Activated CD8-positive, alpha-beta memory T cell treated with anti-CD3 and anti-CD28 coated beads for 24 hours (primary cell): Measurements from ENCODE around the gene GPR157.
"Not testable (repeated sequence)": the region's sequence is repeated elsewhere in the genome, so short reads cannot be mapped to it uniquely, and the experiment has no call there.

Experiments used
- DNase-seq: peaks from one replicate; pipeline ENCODE4 v3.0.0-alpha.2; 2020

The GPR157 gene

DNA sequence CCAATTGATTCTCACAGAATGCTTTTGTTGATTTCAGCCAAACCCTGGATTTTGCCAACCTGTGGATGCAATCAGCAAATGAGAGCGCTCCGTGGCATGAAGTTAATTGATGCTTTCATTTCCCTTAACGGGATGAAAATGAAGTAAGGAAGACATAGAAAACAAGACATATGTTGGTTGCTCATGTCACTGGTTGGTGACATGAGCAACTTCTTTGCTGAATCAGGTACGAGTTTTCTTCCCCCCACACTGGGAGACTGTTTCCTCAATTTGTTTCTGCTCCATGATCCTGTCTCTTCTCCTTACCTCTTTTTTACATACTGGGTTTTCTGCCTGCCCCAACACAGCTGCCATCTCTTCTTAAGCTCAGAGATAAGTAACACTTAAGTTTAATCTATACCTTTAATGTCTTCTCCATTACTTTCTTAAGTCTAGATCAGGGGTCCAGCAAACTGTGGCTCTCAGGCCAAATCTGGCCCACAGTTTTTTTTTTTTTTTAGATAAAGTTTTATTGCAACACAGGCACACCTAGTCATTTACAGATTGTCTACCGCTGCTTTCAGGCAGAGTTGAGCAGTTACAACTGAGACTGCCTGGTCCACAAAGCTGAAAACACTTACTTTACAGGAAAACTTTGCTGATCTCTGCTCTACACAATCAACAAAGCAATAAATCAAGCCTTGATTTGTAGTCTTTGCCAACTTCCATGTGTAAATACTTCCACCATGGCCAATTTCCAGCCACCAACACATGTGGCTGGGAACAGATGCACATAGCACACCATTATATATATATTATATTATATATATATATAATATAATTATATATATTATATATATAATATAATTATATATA is 13.3 kb downstream of the GPR157 start:
- no peak for DNase-seq

DNA sequence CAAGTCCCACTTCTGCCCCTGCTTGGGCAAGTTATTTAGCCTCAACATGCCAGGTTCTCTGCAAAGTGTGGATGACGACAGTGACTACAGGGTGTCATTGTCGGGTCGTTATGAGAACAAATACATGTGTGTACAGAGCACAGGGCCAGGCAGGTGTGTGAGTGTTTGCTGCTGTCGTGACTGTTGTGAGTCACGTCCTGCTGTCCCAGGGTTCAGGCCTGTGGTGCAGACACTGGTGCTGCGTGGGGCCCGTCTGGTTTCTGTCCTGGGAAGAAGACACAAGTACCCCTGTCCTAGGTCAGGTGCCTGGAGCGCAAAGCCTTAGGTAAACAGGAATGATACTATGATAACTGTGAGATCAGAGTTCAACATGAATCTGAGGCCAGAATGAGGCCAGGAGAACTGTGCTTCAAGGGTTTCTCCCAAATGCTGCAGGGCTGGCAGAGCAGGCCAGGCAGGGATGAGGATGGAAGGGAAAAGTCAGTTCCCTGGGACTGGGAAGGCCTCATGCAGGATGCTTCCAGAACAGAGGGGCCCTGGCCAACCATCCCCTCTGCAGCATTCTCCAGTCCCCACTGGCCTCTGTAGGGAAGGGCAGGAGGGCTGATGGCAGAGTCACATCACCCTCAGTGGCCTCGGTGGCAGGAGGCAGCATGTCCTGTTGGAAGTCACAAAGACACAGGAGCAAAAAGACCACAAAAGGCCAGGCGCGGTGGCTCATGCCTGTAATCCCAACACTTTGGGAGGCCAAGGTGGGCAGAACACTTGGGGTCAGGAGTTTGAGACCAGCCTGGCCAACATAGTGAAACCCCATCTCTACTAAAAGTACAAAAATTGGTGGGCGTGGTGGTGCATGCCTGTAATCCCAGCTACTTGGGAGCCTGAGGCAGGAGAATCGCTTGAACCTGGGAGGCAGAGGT is 15.7 kb downstream of the GPR157 start:
- DNase-seq = no peak

- DNase-seq = no peak
These were observed 16.9 kb downstream of the GPR157 start for GRCh38 chr1:9111957-9112356.

DNA sequence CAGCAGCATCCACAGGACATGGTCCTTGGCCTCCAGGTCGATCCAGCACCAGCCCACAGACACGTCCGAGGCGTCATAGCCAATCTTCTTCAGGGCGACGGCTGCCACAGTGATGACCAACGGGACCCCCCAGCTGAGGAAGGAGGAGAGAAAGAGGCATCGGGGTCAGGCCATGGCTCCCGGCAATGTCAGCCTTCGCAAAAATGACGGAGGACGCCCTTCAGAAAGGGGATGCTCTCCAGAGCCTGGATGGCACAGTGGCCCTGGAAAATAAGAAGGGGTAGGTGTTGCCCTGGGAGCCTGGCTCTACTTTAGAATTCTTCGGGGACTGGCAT is 17.6 kb downstream of the GPR157 start:
- DNase-seq = no peak

- DNase-seq = peak; percentile 95
These were observed 18.1 kb downstream of the GPR157 start for GRCh38 chr1:9110669-9111356.

DNA sequence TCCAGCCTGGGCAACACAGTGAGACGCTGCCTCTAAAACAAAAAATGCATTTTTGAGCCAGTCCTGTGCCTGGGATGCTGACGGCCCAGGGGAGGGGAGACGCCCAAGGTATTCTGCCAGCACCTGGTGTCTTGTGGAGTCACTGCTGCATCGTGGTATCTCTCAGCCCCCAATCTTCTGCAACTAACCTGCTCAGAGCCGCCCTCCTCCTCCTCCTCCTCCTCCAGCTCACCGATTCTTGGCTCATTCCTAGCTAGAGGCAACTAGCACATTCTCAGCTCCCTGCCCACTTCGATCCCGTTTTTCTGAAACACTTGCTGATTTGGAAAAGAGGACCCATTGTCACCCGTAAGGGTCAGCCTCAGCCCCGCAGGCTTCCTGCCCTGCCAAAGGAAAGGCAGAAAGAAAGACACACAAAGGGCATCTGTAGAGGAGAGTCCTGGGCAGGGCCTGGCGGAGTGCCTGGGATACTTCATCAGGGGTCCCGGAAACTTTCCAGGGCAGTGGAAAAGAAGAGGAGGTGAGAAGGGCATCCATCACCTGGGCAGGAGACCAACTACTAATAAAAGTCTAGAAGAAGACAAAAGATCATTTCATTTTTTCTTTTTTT is 20.7 kb downstream of the GPR157 start:
- DNase-seq = no peak

GRCh38 chr1:9107136-9107535 is 21.8 kb downstream of the GPR157 start:
- no peak for DNase-seq

- no peak for DNase-seq
These were observed 22.6 kb downstream of the GPR157 start for GRCh38 chr1:9106286-9106685.

DNA sequence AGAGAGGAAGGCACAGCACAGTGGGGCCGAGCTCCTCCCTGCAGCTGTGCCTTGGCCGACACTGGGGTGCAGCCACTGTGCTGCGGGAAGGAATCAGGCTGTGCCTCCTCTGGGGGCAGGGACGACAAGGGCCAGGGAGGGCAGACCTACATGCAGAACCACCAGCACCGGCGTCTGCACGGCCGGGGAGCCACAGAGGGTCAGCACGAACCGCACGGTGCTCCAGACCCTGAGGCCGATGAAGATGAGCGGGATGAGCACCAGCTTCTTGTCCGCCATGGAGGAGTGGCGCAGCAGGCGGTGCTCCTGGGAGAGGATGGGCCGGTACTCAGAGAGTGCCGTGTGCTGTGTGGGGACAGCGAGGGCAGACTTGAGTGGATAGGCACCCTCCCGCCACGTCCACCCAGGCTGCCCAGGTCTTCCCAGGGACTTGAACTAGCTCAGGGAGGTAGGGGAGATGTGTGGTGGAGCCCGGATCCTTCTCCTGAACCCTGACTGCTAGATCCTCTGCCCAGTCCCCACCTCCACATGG is 23.5 kb downstream of the GPR157 start:
- no peak for DNase-seq

DNA sequence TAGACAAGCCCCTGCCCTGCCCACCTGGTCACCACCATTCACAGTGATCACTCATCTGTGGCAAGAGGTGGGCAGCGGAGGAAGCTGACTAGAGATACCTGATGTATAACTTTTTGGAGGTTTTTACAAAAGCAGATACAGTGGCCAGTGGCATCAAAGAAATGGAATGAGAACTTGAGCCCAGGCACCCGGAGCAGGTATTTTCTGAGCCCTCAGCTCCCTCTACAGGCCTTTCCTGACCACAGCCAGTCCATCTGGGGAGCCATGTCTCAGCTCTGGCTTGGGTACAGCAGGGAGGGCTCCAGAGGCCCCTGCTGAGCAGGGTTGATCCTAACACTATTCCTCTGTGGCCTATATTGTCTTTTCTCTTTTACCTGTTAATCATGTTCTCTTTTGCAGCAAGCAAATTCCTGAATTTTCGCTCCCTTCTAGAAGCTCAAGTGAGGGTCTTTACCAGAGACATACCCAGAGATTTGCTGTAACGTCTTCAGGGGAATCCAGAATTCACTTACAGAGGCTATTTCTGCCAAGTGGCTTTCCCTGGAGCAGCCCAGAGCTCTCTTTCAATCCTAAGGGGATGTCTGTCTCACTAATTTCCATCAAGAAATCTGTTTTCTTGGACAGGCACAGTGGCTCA is 27.3 kb downstream of the GPR157 start:
- no peak for DNase-seq

DNA sequence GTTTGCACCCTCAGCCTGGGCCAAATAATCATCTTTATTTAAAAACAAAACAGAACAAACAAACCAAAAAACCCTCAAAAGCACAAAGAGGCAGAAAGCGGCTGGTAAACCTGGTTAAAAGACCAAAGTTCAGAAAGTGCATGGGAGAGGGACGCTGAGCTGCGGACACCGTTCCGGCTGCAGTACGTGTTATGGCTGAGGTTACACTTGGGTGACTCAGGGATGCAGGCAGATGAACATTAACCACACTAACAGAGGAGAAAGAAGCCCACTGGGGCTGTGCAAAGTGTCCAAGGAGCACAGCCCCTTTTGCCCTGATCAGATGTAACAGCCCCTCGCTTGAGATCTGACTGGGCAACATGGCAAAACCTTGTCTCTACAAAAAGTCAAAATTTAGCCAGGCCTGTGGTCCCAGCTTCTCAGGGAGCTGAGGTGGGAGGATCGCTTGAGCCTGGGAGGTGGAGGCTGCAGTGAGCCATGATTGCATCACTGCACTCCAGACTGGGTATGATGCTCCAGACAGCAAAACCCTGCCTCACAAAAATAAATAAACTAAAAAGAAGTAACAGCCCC is 28.3 kb downstream of the GPR157 start:
- no peak for DNase-seq

GRCh38 chr1:9099555-9099954 is 29.3 kb downstream of the GPR157 start:
- DNase-seq = no peak

GRCh38 chr1:9097947-9098705 is 30.8 kb downstream of the GPR157 start:
- DNase-seq = no peak

GRCh38 chr1:9095818-9096217 is 33.1 kb downstream of the GPR157 start:
- no peak for DNase-seq

- not testable (repeated sequence) for DNase-seq
These were observed 34.8 kb downstream of the GPR157 start for GRCh38 chr1:9093996-9094595.

DNA sequence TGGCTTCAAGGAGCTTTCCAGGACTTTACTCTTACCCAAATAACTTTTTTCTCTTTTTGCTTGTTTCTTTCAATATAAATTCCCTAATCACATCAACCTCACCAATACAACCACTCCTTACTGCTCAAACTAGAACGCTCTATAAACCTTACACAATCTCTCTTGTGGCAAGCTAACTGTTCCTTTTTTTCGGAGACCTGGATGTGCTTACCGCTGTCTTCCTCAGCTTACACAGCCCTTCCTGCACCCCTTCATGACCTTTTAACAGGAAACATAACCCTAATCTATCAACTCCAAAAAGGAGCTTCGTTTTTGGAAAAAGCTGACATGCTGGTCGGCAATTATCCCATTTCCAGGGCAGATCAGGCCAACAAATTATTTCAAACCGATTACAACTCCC is 35.3 kb downstream of the GPR157 start:
- DNase-seq = no peak

GRCh38 chr1:9093091-9093490 is 35.8 kb downstream of the GPR157 start:
- no peak for DNase-seq

DNA sequence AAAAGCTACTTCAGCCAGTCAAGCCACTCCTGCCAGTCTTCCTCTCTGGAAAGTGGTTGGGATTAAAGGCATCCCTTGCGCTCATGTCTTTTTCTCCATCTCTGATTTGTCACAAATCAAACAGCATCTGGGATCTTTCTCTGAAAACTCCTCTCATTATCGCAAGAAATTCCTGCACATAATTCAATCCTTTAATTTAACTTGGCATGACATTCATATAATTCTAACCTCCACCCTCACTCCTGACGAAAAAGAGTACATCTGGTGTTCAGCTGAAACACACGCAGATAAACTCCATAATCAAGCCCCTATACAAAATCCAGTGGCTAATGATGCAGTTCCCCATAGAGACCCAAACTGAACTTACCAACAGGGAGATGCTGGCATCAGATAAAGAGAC is 40.1 kb downstream of the GPR157 start:
- DNase-seq = no peak

DNA sequence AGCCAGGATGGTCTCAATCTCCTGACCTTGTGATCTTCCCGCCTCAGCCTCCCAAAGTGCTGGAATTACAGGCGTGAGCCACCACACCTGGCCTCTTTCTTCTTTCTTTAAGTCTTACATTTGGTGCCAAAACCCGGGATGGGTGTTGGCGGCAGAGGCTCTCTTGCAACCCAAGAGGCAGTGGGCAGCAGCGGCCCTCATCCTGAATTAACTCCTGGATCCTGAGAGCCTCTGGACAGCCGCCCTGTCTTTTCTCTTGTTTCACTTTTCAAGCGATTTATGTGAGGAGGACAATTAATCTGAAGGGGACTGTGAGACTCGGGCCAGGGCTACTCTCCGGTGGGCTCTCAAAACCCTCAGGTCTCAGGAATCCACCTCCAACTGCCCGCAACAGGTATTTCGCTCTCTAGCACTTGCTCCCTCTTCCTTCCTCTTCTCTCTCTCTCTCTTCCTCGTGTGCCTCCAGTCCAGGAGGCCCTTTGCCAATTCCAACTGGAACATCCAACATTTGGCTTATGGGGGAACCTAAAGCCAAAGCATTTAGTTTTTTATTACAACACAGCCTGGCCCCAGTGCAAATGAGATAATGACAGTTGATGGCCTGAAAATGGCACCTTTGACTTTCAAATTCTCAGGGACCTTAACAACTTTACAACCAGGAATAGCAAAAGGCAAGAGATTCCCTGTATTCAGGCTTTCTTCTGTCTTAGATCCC is 41.3 kb downstream of the GPR157 start:
- DNase-seq = no peak

DNA sequence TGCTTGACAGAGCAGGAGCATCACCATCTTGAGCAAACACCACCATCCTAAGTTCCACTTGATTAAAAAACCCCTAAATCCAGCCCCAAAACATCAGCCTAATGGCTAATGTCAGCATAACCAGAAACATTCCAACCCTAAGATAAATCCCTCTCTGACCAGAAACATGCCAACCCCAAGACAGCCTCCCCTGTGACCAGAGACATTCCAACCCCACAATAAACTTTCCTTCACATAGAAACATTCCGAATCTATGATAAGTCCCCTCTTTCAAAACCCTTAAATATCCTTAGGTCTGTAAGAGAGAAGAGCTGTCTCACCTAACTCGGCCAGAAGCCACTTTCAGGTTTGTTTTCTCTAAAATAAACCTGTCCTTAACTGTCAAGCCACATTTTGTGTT is 42.1 kb downstream of the GPR157 start:
- DNase-seq = no peak
